GM12878 (cell line): ENCODE measurements around the gene PLCG1. TPM values are rescaled to one million over a fixed set of nuclear protein-coding genes. Genes with fewer than 3 reads are reported as not detected.

ENCODE experiments used
- ATAC-seq: fragments of 200-7000 bp; cut with Tn5 transposase; 3 replicates; pipeline ENCODE4 v1.9.1; 2020; ENCODE audit warnings: mild to moderate bottlenecking, moderate library complexity
- BruUV-seq: library from RNA; stranded (reverse); fragments of 400-500 nt; replicated peaks from 2 replicates; lab custom pipeline; 2021; lab: Mats Ljungman, UMichigan
- CTCF ChIA-PET: fragments of 300-600 bp; sonication (Branson Sonifier 250); formaldehyde crosslinking; extraction: SDS; loops from one replicate; lab custom pipeline; 2021; ENCODE audit warnings: inconsistent platforms; lab: Yijun Ruan, JAX
- POLR2A ChIA-PET: fragments of 350-600 bp; formaldehyde crosslinking; extraction: SDS; loops from one replicate; lab custom pipeline; 2021; ENCODE audit warnings: inconsistent platforms; lab: Charles Lee
- RAD21 ChIA-PET: fragments of 300-600 bp; sonication (Branson Sonifier 250); formaldehyde crosslinking; loops from one replicate; lab custom pipeline; 2023; ENCODE audit warnings: antibody characterized with exemption; ENCODE audit not compliant: unreplicated experiment; lab: Charles Lee
- SMC1A ChIA-PET: fragments of 300-600 bp; sonication (Branson Sonifier 250); formaldehyde crosslinking; loops from one replicate; lab custom pipeline; 2023; ENCODE audit not compliant: unreplicated experiment, uncharacterized antibody; lab: Charles Lee
- DNase-seq: peaks from one replicate; pipeline ENCODE4 v3.0.0-alpha.2; 2011; ENCODE audit warnings: low read depth, low spot score
- FAIRE-seq: peaks from 3 replicates; lab custom pipeline; 2011; peaks lifted over from hg19 to GRCh38; lab: Jason Lieb, UNC
- H2AFZ ChIP-seq: 2 replicates; pipeline ENCODE4 v1.6.0; 2011; ENCODE audit warnings: low read depth, low read length, control low read depth; ENCODE audit not compliant: control insufficient read depth
- H3K27ac ChIP-seq: 2 replicates; pipeline ENCODE4 v1.5.1; 2011; ENCODE audit warnings: control low read depth; ENCODE audit not compliant: control insufficient read depth, insufficient read depth
- H3K27me3 ChIP-seq, 2 experiments: replicated peaks in 1 of 2; 2 replicates each; pipeline versions ENCODE4 v1.6.0 to v1.6.1; 2011; ENCODE audit warnings: low read length in 1 of 2; ENCODE audit not compliant: control insufficient read depth in 2 of 2, insufficient read depth in 2 of 2
- H3K36me3 ChIP-seq, 2 experiments: 2 replicates each; pipeline ENCODE4 v1.5.1; 2011; ENCODE audit warnings: low read length in 1 of 2; ENCODE audit not compliant: control insufficient read depth in 2 of 2, insufficient read depth in 2 of 2
- H3K4me1 ChIP-seq: 2 replicates; pipeline ENCODE4 v1.6.1; 2011; ENCODE audit warnings: mild to moderate bottlenecking, low read length, moderate library complexity, mixed read lengths; ENCODE audit not compliant: control insufficient read depth, insufficient read depth
- H3K4me2 ChIP-seq: 2 replicates; pipeline ENCODE4 v1.6.0; 2011; ENCODE audit warnings: control low read depth; ENCODE audit not compliant: control insufficient read depth, insufficient read depth
- H3K4me3 ChIP-seq: fragments of 200-600 bp; sonication (generic); 2 replicates; pipeline ENCODE4 v1.5.1; 2016
- H3K79me2 ChIP-seq: 2 replicates; pipeline ENCODE4 v1.6.0; 2011; ENCODE audit warnings: low read length; ENCODE audit not compliant: control insufficient read depth, insufficient read depth
- H3K9ac ChIP-seq: 2 replicates; pipeline ENCODE4 v1.8.0; 2011; ENCODE audit warnings: low read length, control low read depth, mixed read lengths; ENCODE audit not compliant: control insufficient read depth, insufficient read depth
- H3K9me3 ChIP-seq: replicated peaks from 3 replicates; pipeline ENCODE4 v1.5.1; 2011; ENCODE audit warnings: mild to moderate bottlenecking, low read length; ENCODE audit not compliant: control insufficient read depth, insufficient read depth
- H4K20me1 ChIP-seq: 2 replicates; pipeline ENCODE4 v1.6.0; 2011; ENCODE audit not compliant: control insufficient read depth, insufficient read depth
- ASH2L ChIP-seq: fragments of 300-600, 200-600 bp; sonication (generic); IDR thresholded peaks from 2 replicates; pipeline ENCODE4 v1.6.1; 2017; ENCODE audit warnings: low read depth, mild to moderate bottlenecking, borderline replicate concordance
- HCFC1 ChIP-seq: fragments of 150-350 bp; IDR thresholded peaks from 2 replicates; pipeline ENCODE4 v1.6.1; 2014; ENCODE audit warnings: low read length
- POLR2AphosphoS5 ChIP-seq: IDR thresholded peaks from 2 replicates; pipeline ENCODE4 v1.6.1; 2011; ENCODE audit warnings: mild to moderate bottlenecking, low read length, inconsistent platforms
- ZBED1 ChIP-seq: IDR thresholded peaks from 2 replicates; pipeline ENCODE4 v1.6.1; 2016; ENCODE audit warnings: borderline replicate concordance
- WGBS: methylation state at CpG from one replicate; pipeline ENCODE4 v1.1.6; 2016; ENCODE audit warnings: low lambda C conversion rate; ENCODE audit not compliant: insufficient replicate concordance, insufficient coverage; ENCODE audit errors: missing lambda C conversion rate; 5-methylcytosine and 5-hydroxymethylcytosine counted together
- in situ Hi-C: fragments of 300-500 bp; cut with MboI; formaldehyde crosslinking; loops from 9 replicates; pipeline ENCODE4 v1.14.3; 2018; ENCODE audit warnings: mixed read lengths
- intact Hi-C: fragments of 100-400 bp; cut with micrococcal nuclease; formaldehyde crosslinking; loops from one replicate; pipeline ENCODE4 v1.14.2; 2022; ENCODE audit not compliant: unreplicated experiment
- polyA plus RNA-seq, 11 experiments: library from polyadenylated mRNA; depleted of rRNA in 4 of 11; unstranded in 6 of 11; stranded (reverse) in 5 of 11; fragments of >200 nt; fragmentation: Nextera tagmentation in 4 of 11; fragmentation: Illumina TruSeq in 1 of 11; extraction: Ambion mirVana in 4 of 11; extraction: Trizol in 1 of 11; gene quantifications; 1 replicate in 1 of 11; 2 replicates in 10 of 11; pipeline versions ENCODE4 v1.2.1 to v1.2.3, GENCODE V29; 2011 to 2016; ENCODE audit warnings: inconsistent platforms in 2 of 11, missing spikeins in 2 of 11, low read depth in 1 of 11
- total RNA-seq, 4 experiments: library from RNA; depleted of rRNA in 3 of 4; stranded (reverse); fragments of >200 nt in 3 of 4; fragmentation: Illumina TruSeq in 1 of 4; extraction: Trizol in 1 of 4; gene quantifications; 2 replicates each; pipeline versions ENCODE4 v1.2.1 to v1.2.3, GENCODE V29; 2013 to 2021
- TF ChIP-seq, protein P1 (sequence below): IDR thresholded peaks from 2 replicates; pipeline ENCODE4 v1.6.1; 2011; ENCODE audit warnings: borderline replicate concordance, low read depth, mild to moderate bottlenecking, moderate library complexity, low read length; ENCODE audit not compliant: insufficient read depth, poor library complexity, severe bottlenecking
- TF ChIP-seq, protein P2 (sequence below): IDR thresholded peaks from 2 replicates; pipeline ENCODE4 v1.6.1; 2012; ENCODE audit warnings: improper control_type of control experiment, low read depth, low read length; ENCODE audit not compliant: insufficient replicate concordance
- TF ChIP-seq, protein P3 (sequence below): fragments of 450-650 bp; IDR thresholded peaks from 2 replicates; pipeline ENCODE4 v1.6.1; 2017; ENCODE audit warnings: mild to moderate bottlenecking, moderate library complexity
- TF ChIP-seq, protein P4 (sequence below): fragments of 450-650 bp; formaldehyde crosslinking; IDR thresholded peaks from 2 replicates; pipeline ENCODE4 v1.4.0; 2022; ENCODE audit warnings: mild to moderate bottlenecking, moderate library complexity

Gene PLCG1
- total and polyA plus RNA-seq, 10 of the 15 experiments (the other 5 are each of a cell fraction or from before 2014, with no cell fraction given), result 2.6 to 114 (median 45.3) TPM

DNA sequence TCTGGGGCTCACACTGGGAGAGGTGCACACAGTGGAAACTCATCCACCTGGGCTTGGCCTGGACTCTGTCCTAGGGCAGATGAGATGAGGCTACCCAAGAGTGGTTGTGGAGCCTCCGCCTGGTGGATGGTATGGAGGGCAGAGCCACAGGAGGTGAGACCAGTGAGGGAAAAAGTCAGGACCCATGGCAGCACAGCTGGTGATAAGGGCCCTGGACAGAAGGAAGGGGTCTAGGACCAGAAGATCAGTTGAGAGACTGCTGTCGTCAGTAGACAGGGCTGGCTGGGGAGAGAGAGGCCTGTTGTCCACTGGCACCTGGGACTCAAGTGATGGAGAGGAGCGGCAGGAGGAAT is 29.8 kb downstream of the PLCG1 start:
- no peak; the same call in 2 of the 3 replicates for ATAC-seq
- Histone ChIP-seq H3K4me3 (no peak overlapping the region), H3K4me2 (no peak overlapping the region), H3K36me3 (peaks cover 40 to 73% of the 10 kb centered on the region in 2 experiments), H3K9ac (no peak overlapping the region), H3K27me3 (no peaks in the 10 kb centered on the region), H3K4me1 (peaks cover 15% of the 10 kb centered on the region), H2AFZ (no peak overlapping the region), H4K20me1 (peaks cover 3% of the 10 kb centered on the region; the same call in 1 of the 2 replicates), H3K9me3 (no peaks in the 10 kb centered on the region), H3K27ac (no peak overlapping the region), H3K79me2 (no peaks in the 10 kb centered on the region)
- in situ Hi-C loops (no loop called here), intact Hi-C loops (no loop called here)
- BruUV-seq, result no TSS peak
- 100% methylated on average over 3 of the region's 3 CpGs for WGBS
- ChIA-PET POLR2A (interaction anchor here (1.1 kb wide), 1 partner anchor 66 kb away, joined by 3 read pairs; no protein-coding TSS in a partner anchor), RAD21 (interaction anchor here (1.0 to 2.6 kb wide), 3 partner anchors 10 to 176 kb away, joined by 3 to 6 read pairs (median 5); no protein-coding TSS in a partner anchor), SMC1A (interaction anchor here (0.6 to 1.6 kb wide), 4 partner anchors 28 to 173 kb away, joined by 3 to 4 read pairs (median 3); partner anchors contain the start of gene LPIN3), CTCF (interaction anchor here (1.4 to 1.5 kb wide), 2 partner anchors 26 to 32 kb away, joined by 3 to 8 read pairs; no protein-coding TSS in a partner anchor)
- no peak for FAIRE-seq
- DNase-seq, result no peak
- TF ChIP-seq POLR2AphosphoS5, result no peak; the same call in 1 of the 2 replicates
- no peak for TF ChIP-seq ASH2L
- TF ChIP-seq ZBED1, result no peak
- TF ChIP-seq, protein P1, sequence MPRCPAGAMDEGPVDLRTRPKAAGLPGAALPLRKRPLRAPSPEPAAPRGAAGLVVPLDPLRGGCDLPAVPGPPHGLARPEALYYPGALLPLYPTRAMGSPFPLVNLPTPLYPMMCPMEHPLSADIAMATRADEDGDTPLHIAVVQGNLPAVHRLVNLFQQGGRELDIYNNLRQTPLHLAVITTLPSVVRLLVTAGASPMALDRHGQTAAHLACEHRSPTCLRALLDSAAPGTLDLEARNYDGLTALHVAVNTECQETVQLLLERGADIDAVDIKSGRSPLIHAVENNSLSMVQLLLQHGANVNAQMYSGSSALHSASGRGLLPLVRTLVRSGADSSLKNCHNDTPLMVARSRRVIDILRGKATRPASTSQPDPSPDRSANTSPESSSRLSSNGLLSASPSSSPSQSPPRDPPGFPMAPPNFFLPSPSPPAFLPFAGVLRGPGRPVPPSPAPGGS, result no peak
- TF ChIP-seq, protein P2, sequence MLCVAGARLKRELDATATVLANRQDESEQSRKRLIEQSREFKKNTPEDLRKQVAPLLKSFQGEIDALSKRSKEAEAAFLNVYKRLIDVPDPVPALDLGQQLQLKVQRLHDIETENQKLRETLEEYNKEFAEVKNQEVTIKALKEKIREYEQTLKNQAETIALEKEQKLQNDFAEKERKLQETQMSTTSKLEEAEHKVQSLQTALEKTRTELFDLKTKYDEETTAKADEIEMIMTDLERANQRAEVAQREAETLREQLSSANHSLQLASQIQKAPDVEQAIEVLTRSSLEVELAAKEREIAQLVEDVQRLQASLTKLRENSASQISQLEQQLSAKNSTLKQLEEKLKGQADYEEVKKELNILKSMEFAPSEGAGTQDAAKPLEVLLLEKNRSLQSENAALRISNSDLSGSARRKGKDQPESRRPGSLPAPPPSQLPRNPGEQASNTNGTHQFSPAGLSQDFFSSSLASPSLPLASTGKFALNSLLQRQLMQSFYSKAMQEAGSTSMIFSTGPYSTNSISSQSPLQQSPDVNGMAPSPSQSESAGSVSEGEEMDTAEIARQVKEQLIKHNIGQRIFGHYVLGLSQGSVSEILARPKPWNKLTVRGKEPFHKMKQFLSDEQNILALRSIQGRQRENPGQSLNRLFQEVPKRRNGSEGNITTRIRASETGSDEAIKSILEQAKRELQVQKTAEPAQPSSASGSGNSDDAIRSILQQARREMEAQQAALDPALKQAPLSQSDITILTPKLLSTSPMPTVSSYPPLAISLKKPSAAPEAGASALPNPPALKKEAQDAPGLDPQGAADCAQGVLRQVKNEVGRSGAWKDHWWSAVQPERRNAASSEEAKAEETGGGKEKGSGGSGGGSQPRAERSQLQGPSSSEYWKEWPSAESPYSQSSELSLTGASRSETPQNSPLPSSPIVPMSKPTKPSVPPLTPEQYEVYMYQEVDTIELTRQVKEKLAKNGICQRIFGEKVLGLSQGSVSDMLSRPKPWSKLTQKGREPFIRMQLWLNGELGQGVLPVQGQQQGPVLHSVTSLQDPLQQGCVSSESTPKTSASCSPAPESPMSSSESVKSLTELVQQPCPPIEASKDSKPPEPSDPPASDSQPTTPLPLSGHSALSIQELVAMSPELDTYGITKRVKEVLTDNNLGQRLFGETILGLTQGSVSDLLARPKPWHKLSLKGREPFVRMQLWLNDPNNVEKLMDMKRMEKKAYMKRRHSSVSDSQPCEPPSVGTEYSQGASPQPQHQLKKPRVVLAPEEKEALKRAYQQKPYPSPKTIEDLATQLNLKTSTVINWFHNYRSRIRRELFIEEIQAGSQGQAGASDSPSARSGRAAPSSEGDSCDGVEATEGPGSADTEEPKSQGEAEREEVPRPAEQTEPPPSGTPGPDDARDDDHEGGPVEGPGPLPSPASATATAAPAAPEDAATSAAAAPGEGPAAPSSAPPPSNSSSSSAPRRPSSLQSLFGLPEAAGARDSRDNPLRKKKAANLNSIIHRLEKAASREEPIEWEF, result no peak
- TF ChIP-seq, protein P3, sequence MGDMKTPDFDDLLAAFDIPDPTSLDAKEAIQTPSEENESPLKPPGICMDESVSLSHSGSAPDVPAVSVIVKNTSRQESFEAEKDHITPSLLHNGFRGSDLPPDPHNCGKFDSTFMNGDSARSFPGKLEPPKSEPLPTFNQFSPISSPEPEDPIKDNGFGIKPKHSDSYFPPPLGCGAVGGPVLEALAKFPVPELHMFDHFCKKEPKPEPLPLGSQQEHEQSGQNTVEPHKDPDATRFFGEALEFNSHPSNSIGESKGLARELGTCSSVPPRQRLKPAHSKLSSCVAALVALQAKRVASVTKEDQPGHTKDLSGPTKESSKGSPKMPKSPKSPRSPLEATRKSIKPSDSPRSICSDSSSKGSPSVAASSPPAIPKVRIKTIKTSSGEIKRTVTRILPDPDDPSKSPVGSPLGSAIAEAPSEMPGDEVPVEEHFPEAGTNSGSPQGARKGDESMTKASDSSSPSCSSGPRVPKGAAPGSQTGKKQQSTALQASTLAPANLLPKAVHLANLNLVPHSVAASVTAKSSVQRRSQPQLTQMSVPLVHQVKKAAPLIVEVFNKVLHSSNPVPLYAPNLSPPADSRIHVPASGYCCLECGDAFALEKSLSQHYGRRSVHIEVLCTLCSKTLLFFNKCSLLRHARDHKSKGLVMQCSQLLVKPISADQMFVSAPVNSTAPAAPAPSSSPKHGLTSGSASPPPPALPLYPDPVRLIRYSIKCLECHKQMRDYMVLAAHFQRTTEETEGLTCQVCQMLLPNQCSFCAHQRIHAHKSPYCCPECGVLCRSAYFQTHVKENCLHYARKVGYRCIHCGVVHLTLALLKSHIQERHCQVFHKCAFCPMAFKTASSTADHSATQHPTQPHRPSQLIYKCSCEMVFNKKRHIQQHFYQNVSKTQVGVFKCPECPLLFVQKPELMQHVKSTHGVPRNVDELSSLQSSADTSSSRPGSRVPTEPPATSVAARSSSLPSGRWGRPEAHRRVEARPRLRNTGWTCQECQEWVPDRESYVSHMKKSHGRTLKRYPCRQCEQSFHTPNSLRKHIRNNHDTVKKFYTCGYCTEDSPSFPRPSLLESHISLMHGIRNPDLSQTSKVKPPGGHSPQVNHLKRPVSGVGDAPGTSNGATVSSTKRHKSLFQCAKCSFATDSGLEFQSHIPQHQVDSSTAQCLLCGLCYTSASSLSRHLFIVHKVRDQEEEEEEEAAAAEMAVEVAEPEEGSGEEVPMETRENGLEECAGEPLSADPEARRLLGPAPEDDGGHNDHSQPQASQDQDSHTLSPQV, result no peak
- TF ChIP-seq, protein P4, sequence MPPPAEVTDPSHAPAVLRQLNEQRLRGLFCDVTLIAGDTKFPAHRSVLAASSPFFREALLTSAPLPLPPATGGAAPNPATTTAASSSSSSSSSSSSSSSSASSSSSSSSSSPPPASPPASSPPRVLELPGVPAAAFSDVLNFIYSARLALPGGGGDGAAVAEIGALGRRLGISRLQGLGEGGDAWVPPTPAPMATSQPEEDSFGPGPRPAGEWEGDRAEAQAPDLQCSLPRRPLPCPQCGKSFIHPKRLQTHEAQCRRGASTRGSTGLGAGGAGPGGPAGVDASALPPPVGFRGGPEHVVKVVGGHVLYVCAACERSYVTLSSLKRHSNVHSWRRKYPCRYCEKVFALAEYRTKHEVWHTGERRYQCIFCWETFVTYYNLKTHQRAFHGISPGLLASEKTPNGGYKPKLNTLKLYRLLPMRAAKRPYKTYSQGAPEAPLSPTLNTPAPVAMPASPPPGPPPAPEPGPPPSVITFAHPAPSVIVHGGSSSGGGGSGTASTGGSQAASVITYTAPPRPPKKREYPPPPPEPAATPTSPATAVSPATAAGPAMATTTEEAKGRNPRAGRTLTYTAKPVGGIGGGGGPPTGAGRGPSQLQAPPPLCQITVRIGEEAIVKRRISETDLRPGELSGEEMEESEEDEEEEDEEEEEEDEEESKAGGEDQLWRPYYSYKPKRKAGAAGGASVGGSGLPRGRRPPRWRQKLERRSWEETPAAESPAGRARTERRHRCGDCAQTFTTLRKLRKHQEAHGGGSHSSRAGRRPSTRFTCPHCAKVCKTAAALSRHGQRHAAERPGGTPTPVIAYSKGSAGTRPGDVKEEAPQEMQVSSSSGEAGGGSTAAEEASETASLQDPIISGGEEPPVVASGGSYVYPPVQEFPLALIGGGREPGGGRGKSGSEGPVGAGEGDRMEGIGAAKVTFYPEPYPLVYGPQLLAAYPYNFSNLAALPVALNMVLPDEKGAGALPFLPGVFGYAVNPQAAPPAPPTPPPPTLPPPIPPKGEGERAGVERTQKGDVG (CRISPR knock-in tag), result no peak
- TF ChIP-seq HCFC1, result no peak
